Stimulated activated CD8-positive, alpha-beta memory T cell treated with anti-CD3 and anti-CD28 coated beads, Interleukin-4, amount 100 ng/mL, for 24 hours (primary cell): ENCODE measurements around the gene GRID2.
"Not testable (repeated sequence)": the region's sequence is repeated elsewhere in the genome, so short reads cannot be mapped to it uniquely, and the experiment has no call there.

ENCODE experiments used
- DNase-seq: peaks from one replicate; pipeline ENCODE4 v3.0.0-alpha.2; 2020; ENCODE audit warnings: low read depth

GRID2 gene

DNA sequence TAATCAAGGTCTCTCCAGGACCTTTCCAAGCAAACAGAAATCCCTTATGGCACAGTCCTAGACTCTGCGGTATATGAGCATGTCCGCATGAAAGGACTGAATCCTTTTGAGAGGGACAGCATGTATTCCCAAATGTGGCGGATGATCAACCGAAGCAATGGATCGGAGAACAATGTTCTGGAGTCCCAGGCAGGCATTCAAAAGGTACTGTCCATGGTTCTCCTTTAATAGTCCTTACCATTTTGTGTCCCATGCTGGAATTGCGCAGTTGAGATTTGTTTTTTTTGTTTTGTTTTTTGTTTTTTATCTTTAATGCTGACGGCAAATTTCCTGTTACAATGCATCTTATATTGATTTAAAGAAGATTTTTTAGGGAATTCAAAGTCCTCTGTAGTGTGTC is 1211.4 kb downstream of the GRID2 start:
- DNase-seq = no peak

DNA sequence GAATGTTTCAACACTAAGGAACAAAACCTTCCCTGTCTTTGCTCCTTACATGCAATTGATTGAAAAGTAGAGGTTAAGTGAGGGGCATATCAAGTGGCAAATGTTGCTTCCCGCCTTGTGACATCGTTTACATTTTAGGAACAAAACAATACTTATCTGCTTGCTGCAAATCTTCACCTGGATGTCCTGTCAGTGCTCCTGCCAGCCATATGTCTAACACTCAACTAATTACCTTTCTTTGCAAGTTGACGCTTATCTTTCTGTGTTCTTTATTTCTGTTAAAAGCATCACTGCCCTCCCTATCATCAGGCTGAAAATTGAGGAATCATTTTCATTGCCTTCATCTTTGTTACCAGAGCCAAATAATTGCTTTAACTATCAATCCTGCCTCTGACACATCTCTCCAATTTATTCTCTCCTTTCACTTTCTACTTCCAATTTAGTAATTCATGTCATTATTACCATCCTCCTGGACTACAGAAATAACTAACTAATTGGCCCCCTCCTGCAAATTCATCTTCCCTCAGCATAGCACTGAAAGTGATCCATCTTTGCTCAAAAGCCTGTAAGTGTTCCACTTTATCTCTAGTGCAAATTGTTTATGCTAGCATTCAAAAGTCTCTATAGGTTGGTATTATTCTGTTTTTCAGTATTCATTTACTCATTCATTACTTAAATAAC is 1226.1 kb downstream of the GRID2 start:
- DNase-seq = no peak

DNA sequence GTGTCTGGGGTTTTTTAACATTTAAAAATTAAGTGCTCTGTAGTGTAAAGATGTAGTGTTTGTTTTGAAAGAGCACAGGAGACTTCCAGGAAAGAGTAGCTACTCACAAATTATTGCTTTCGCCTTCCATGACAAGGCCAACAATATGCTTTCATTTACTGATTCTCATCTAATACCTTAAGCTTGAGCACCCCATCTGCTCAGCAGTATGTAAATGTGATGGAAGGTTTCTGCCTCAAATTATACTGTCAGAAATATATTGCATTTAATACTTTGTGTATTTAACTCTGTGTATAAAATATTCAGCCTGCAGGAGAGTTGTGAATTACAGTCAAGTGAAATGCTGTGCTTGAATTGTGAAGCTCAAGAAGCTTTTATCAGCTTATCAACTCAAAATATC is 1228.5 kb downstream of the GRID2 start:
- DNase-seq = no peak

DNA sequence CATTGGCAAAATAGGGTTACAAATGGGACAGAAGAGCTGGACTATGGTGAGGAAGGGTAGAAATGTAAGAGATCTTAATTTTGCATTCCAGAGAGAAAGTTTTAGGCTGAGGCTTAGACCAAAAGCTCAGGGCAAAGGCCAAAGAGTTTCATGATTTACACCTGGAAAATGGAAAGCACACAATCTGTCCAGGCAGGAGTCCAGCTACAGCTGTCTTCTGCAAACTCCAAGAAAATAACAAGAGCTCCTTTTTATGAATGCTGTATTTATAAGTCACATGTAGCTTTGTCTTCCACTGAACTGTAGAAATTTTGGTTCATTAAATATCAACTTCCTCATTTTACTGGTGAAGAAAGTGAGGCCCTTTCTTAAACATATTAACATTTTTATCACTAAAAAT is 1236.8 kb downstream of the GRID2 start:
- DNase-seq = no peak

DNA sequence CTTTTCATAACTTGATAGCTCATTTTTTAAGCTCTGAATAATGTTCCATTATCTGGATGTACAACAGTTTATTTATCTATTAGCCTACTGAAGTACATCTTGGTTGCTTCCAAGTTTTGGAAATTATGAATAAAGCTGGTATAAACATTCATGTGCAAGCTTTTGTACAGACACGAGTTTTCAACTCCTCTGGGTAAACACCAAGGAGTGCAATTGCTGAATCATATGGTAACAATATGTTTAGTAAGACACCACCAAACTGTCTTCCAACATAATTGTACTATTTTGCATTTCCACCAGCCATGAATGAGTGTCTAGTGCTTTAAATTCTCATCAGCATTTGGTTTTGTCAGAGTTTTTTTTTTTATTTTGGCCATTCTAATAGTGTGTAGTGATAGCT is 1258.1 kb downstream of the GRID2 start:
- no peak for DNase-seq

DNA sequence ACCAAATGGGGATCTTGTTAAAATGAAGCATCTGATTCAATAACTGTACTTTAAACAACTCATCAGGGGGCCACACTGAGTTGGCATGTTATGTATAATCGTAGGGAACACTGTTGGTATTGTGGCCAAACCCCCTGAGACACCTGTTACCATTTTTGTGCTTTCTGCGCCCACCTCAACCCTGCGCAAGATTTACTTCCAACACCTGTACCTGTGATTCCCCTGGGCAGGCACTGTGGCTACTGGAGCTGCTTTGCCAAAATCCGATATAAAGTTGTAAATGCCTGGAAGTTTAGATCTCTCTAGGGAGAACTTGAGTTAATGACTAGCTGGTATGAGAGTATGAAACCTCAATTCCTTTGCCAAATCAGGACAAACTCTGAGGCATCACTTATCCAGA is 1265.0 kb downstream of the GRID2 start:
- no peak for DNase-seq

DNA sequence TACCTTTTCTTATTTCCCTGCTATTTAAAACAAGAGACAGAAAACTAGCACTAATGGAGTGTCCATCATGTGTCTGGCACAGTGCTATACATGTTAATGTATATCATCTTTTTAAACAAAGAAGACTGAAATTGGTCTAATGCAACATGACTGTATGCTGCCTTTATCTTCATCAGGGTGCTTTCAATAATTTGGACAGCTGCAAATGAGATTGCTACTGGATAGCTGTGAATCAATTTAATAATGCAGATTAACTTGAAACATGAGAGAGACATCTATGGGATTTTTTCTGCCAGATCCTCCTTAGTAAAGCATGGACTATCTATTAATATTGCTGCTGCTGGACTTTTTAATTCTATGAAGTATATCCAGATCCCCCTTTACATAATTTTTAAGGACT is 1269.5 kb downstream of the GRID2 start:
- DNase-seq = no peak

DNA sequence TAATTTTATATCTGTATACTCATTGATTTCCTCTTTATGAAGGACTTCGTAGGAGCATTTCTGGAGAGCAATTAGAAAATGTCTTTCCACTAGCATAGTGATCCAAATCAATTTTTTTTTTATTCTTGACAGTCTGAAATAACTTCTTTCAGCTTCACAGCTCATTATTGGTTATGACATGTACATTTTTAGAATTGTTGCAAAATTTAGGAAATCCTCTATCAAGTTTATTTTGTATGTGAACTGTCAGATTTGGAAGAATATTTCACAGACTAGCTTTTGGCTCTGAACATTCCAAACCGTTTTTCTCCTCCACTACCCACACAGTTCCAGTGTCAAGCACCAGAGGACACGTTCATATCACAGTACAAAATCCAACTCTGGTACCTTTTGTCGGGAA is 1275.2 kb downstream of the GRID2 start:
- no peak for DNase-seq

DNA sequence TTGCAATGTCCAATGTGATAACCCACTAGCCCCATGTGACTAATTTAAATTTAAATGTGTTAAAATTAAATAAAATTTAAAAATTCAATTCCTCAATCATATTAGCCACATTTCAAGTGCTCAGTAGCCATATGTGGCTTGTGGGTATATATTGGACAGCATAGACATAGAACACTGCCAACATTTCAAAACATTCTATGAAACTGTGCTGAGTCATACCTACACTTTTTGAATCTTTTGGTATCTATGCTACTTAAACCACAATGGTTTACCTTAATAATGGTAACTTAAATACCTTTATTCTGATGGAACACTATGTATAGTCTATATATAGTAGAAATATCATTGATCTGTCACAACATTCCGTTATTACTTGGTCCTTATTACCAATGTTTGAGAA is 1301.4 kb downstream of the GRID2 start:
- DNase-seq = no peak

DNA sequence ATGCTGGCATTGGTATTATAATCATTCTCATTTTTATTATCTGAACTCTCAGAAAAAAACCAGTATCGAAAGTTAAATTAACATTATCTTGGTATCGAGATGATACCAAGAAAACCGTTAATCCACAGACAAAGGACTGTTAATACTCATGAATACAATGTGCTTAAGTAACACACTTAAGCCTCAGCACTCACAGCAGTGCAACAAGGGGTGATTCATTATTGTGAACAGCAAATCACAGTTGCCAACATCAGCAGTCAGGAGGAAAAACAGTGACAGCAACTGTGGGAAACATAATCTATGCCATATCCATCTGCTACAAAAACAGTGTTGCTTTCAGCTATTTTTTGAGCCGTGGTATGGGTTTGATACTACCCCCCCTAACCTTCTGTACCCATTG is 1313.8 kb downstream of the GRID2 start:
- no peak for DNase-seq

DNA sequence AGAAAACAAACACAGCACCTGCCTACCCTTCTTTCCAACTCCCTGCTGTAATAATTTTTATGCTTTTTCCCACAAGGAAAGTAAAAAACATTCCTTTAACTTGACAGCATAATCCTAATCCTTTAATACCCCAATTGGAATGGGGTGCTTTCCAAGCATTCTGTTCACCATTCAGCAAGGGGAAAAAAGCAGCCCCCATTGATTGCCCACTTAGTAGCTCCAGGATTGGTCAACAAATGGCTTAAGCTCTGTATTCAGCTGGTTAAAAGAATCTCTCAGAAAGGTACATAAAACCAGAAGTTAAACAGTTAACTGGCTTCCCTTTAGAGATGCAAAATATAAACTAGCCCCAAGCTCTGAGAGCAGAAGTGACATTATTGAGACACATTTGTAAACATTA is 1330.0 kb downstream of the GRID2 start:
- DNase-seq = no peak

DNA sequence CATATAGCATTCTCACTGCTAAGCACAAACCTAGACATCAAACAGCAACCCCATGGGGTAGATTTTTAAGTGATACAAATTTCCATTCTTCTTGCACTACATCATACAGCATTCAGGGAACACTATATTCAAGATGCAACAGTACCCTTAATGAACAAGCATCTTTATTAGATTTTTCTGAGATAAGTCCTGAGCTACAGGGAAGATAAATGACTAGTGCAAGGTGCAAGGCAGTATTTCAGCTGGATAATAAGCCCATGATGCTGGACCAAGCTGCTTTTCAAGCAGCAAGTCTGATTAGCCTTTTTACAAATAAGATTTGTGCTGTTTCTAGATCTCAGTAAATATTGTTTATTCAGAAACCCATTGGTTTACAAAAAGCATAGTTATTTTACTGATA is 1332.2 kb downstream of the GRID2 start:
- no peak for DNase-seq

DNA sequence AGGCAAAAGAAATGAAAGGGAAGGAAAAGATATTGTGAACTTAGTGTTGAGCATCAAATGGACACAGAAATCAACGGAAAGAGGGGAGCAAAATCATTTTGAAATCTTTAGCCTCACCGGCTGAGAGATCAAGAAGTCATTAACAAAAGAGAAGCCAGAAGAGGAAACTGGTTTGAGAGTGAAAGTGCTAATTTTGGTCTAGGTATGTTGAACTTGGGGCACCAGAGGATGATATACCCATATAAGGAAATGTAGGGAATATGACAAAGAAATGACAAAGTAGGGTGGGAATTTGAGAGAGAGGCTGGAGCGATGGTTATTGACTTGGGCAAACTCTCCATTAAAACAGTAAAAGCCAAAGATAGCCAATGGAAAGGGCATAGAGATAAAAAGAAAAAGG is 1341.4 kb downstream of the GRID2 start:
- no peak for DNase-seq

DNA sequence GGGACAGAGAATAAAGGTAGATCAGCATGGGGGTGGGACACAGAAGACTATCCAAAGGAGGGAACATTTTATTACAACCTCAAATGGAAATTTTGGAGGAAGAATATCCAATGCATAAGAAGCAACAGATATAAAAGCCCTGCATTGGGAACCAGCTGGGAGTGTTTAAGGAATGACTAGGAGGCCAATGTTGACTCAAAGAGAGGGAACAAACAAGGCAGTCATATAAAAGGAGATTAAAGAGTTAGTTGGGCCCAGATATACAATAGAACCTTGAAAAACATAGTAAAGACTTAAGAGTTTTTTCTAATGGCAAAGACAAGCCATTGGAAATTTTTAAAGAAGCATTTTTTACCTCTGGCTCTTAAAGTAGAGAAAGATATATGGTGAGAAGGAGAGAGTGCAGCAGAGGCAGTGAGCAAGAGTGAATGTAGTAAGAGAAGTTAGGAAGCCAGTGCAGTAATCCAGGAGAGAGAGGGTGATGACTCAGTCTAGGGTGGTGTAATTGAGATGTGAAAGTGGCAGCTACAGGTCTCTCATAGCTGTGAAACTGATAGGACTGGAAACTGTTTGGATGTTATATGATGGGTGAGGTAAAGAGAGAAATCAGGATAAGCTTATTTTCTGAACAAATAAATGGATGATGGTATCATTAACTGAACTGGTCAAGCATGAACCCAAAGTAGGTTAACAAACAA is 1342.6 kb downstream of the GRID2 start:
- DNase-seq = no peak

DNA sequence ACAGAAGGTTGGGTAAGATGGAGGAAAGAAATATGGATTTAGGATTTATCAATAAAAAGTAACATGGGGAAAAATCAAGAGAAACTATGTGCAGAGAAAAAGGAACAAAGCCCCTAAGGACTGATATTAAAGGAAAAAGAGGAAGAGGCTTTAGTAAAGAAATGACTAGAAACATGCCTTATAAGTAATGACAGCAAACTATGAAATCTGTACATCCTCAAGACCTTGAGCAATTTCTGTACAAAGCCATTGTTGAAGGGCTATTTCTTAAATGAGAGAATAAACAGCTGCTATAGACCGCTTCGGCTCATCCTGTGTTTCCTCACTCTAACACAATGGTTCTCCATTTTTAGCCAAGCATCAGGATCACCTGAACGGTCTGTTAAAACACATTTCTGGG is 1344.5 kb downstream of the GRID2 start:
- DNase-seq = no peak

DNA sequence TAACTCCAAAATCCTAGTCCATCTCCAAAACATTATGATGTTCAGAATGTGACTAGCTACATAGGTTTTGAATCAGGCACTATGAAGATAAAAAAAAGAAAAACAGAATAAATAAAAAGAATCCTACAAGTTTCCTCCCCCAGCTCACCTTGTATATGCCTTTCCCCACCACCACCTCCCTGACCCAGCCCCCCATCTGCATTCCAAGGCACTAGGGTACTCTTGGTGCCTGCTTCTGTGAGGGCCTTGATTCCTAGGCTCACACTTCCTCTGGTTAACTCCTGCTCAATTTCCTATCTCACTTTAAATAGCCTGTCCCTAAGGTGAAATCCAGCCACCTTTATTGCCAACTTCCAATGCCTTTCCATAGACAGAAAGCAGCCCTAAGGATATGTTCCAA is 1346.1 kb downstream of the GRID2 start:
- DNase-seq = no peak

DNA sequence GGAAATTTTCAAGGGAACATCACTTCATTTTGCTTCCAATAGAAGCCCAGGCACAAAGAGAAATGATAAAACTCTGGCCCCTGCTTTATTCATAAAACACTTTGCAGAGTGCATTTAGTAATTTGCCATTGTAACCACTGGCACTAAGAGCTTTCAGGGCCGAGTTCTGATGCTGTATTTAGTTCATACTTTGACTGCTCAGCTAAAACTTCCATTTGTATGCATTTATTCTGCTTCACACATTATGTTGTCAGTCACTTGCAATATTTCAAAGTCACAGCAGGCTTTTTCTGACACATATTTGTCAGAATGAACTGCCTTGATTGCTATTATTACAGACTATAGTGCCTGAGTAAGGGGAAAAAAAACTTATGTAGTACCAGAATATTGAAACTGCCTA is 1350.4 kb downstream of the GRID2 start:
- no peak for DNase-seq

DNA sequence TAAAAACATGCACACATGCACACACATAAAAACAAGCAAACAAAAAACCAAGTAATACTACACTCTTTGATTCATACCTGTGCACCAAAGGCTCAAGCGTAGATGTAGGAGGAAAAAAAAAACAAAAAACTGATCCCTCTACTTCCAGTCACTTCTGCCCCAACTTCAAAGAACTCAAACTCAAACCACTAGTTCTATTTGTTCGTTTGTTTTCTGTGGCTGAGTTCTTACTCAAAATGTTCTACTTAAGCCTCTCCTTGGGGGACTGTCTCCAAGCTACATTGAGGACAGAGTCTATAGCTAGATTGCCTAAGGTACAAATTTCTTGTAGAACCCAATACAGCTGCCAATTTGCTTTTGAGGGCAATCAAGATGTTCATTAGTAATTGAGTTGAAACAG is 1353.8 kb downstream of the GRID2 start:
- DNase-seq = no peak

DNA sequence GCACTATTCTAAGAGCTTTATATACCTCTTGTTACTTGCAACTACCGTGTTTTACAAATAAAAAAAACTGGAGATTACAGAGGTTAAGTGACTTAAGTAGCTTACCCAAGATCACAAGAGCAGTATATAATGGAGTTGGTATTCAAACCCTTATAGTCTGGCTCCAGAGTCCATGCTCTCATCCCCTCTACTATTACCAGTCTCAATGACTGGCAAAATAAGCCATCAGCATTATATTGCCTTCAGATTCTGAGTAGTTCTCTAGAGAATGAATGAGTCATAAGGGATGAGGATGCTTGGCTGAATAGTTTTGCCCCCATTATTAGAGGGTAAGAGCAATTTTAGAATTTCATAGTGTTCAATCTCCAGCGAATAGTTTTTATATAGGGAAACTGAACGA is 1354.7 kb downstream of the GRID2 start:
- no peak for DNase-seq

DNA sequence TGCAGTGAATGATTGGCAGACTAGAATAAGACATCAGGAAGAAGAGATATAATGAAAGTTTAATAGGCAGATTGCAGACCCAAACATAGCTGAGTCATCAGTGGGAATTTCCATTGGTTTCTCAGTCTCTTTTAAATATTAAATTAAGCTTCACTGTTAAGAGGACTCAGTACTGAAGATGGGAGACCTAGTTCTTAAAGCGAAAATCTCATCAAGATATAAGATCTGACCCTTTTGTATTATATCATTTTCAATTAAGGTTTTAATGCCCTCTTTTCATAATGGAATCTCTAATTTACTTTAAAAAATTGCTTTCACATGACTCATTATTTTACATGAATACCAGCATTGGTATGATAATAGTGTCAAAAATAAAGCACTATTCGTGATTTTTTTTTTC is 1355.9 kb downstream of the GRID2 start:
- DNase-seq = no peak

DNA sequence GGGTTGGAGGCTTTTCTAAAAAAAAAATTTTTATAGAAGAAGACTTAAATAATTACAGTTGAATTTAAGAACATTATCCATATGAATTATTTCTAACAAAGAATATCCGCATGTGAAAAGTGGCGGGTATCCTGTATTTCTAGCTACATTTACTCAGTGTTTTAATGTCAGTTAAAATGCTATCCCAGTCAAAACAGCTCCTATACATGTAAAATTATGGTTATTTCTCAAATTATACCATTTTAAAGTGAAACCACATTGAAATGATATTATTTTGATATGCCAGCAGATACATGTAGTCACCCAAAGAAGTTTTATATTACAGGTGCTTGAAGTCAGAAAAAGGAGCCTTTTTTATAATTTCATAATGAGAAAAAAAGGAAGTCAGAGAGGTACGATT is 1356.3 kb downstream of the GRID2 start:
- DNase-seq = no peak

DNA sequence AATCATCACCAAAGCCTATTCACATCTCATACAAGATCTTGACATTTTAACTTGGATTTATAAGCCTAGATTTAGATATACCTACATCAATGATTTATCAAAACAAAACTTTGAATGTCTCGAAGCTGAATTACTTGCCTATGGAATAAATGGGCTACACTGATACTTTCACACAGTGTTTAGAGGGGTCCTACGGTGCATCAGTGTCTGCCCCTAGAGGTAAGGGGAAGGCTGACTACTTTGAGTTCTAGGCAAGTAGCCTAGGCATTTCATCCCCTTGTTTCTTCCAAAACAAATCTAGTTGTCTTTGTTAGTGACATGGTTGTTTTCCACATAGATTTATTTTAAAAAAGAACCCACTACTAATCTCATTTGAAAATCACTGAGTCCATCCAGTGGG is 1366.7 kb downstream of the GRID2 start:
- DNase-seq = no peak

DNA sequence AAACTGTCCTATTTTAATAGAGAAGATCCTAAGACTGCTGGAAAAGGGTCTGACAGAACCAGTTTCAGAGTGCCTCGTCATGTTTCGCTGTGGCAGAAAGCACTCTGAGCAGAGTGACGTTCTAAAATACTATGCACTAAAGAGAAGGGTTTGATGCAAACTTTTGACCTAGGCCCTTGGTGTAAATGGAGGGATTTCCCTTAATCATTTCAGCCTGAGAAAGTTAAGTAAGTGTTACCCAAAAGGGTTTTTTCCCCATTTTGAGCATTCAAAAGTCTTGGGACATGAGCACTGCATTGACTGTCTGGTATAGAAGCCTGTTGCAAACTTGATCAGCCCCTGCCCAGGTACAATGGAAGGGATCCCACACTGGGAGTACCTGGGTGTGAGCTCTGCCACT is 1367.3 kb downstream of the GRID2 start:
- DNase-seq = no peak

DNA sequence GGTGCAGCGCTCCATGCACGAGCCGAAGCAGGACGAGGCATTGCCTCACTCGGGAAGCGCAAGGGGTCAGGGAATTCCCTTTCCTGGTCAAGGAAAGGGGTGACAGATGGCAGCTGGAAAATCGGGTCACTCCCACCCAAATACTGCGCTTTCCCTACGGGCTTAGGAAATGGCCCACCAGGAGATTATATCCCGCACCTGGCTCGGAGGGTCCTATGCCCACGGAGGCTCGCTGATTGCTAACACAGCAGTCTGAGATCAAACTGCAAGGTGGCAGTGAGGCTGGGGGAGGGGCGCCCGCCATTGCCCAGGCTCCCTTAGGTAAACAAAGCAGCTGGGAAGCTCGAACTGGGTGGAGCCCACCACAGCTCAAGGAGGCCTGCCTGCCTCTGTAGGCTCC is 1373.2 kb downstream of the GRID2 start:
- DNase-seq = not testable (repeated sequence)
